Kidney (tissue), 14 donors: ENCODE results near the gene NFYA. TPM values are rescaled to one million over a fixed set of nuclear protein-coding genes. Genes with fewer than 3 reads are reported as not detected.
A peak's percentile ranks its signal among the peaks of the same experiment; 100 is the strongest.

Source experiments
- DNase-seq, 5 donors: peaks; one replicate each; pipeline ENCODE4 v3.0.0-alpha.2; 2013 to 2020
- FAIRE-seq: peaks from 2 replicates; lab custom pipeline; 2012; peaks lifted over from hg19 to GRCh38; lab: Jason Lieb, UNC
- H3K27ac ChIP-seq, 2 donors: one replicate each; pipeline ENCODE4 v1.7.0; 2013; ENCODE audit warnings: low read depth in 2 of 2, low read length in 2 of 2, inconsistent platforms in 1 of 2
- H3K27me3 ChIP-seq: one replicate; pipeline ENCODE4 v1.7.1; 2013; ENCODE audit warnings: low read length, inconsistent platforms; ENCODE audit not compliant: control insufficient read depth, insufficient read depth
- H3K36me3 ChIP-seq, 3 donors: one replicate each; pipeline versions ENCODE4 v1.7.0 to v1.7.1; 2013; ENCODE audit warnings: low read length in 3 of 3, control low read depth in 1 of 3, inconsistent platforms in 1 of 3; ENCODE audit not compliant: insufficient read depth in 3 of 3, control insufficient read depth in 2 of 3
- H3K4me1 ChIP-seq, 3 donors: one replicate each; pipeline versions ENCODE4 v1.7.0 to v1.7.1; 2013; ENCODE audit warnings: low read length in 3 of 3, inconsistent platforms in 1 of 3, low read depth in 1 of 3; ENCODE audit not compliant: control insufficient read depth in 2 of 3, insufficient read depth in 2 of 3
- H3K4me3 ChIP-seq, 3 donors: one replicate each; pipeline versions ENCODE4 v1.7.0 to v1.8.1; 2013; ENCODE audit warnings: low read length in 3 of 3, control low read depth in 1 of 3, inconsistent platforms in 1 of 3
- H3K9ac ChIP-seq, 3 donors: one replicate each; pipeline versions ENCODE4 v1.7.0 to v1.7.1; 2013; ENCODE audit warnings: low read length in 3 of 3, control low read depth in 1 of 3, inconsistent platforms in 1 of 3
- H3K9me3 ChIP-seq, 3 donors: one replicate each; pipeline versions ENCODE4 v1.7.0 to v1.7.1; 2013; ENCODE audit warnings: low read length in 3 of 3, control low read depth in 1 of 3, inconsistent platforms in 1 of 3; ENCODE audit not compliant: control insufficient read depth in 2 of 3, insufficient read depth in 1 of 3
- intact Hi-C: fragments of 100-400 bp; cut with DNase I; formaldehyde crosslinking; loops from one replicate; pipeline ENCODE4 v1.11.1; 2022
- polyA plus RNA-seq: library from polyadenylated mRNA; stranded (reverse); fragments of 350-450 nt; fragmentation: Illumina TruSeq; extraction: RNeasy Lipid Tissue Mini Kit (QIAGEN cat#74804); gene quantifications from one replicate; pipeline ENCODE4 v1.2.3, GENCODE V29; 2014; ENCODE audit warnings: low read depth, low replicate concordance; ENCODE audit not compliant: insufficient read depth
- total RNA-seq: library from RNA; stranded (reverse); fragmentation: NEBNext Ultra II Directional; extraction: Animal tissue kit (Norgen Biotek cat#: 25700); gene quantifications from one replicate; pipeline ENCODE4 v1.2.1, GENCODE V29; 2021
- TF ChIP-seq, protein P1 (sequence below): IDR thresholded peaks from 3 replicates; pipeline ENCODE4 v1.5.1; 2012; ENCODE audit warnings: mild to moderate bottlenecking, moderate library complexity, borderline replicate concordance; ENCODE audit not compliant: insufficient read depth; ENCODE audit errors: extremely low read depth
- donor health status: control.
- donor health status: control.
- donor health status: control.
- donor health status: control.
- donor health status: control.
- donor health status: DM: yes; HTN: yes; CAD: no.
- donor health status: Normal renal cell carcinoma (clear cell type).

NFYA gene
- total and polyA plus RNA-seq, 2 donors from 2014 or later: 6.4 to 22.5 TPM

- H3K4me1 ChIP-seq: no peaks in the 10 kb centered on the region
- H3K27me3 ChIP-seq: no peaks in the 10 kb centered on the region
- intact Hi-C loops: no loop called here
- TF ChIP-seq, protein P1, sequence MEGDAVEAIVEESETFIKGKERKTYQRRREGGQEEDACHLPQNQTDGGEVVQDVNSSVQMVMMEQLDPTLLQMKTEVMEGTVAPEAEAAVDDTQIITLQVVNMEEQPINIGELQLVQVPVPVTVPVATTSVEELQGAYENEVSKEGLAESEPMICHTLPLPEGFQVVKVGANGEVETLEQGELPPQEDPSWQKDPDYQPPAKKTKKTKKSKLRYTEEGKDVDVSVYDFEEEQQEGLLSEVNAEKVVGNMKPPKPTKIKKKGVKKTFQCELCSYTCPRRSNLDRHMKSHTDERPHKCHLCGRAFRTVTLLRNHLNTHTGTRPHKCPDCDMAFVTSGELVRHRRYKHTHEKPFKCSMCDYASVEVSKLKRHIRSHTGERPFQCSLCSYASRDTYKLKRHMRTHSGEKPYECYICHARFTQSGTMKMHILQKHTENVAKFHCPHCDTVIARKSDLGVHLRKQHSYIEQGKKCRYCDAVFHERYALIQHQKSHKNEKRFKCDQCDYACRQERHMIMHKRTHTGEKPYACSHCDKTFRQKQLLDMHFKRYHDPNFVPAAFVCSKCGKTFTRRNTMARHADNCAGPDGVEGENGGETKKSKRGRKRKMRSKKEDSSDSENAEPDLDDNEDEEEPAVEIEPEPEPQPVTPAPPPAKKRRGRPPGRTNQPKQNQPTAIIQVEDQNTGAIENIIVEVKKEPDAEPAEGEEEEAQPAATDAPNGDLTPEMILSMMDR: no peak
- H3K4me3 ChIP-seq: no peak overlapping the region
- DNase-seq (no peak), FAIRE-seq (no peak)
- no peak overlapping the region for H3K9ac ChIP-seq
- H3K36me3 ChIP-seq: peaks cover 7 to 34% (median 11%) of the 10 kb centered on the region in 3 donors
- H3K27ac ChIP-seq: no peak overlapping the region
- H3K9me3 ChIP-seq: no peaks in the 10 kb centered on the region
These were observed 10.3 kb downstream of the NFYA start for GRCh38 chr6:41083072-41083471.

- peaks cover 8 to 29% (median 12%) of the 10 kb centered on the region in 3 donors for H3K36me3 ChIP-seq
- intact Hi-C loops: no loop called here
- H3K27ac ChIP-seq: no peak overlapping the region
- no peaks in the 10 kb centered on the region for H3K27me3 ChIP-seq
- TF ChIP-seq, protein P1: no peak
- no peaks in the 10 kb centered on the region for H3K4me1 ChIP-seq
- FAIRE-seq (no peak), DNase-seq (no peak)
- H3K4me3 ChIP-seq: no peak overlapping the region
- no peak overlapping the region for H3K9ac ChIP-seq
- H3K9me3 ChIP-seq: no peaks in the 10 kb centered on the region
These were observed 12.4 kb downstream of the NFYA start for GRCh38 chr6:41085182-41085581.

GRCh38 chr6:41088451-41088850, 15.7 kb downstream of the NFYA start:
- peaks cover 8 to 48% (median 21%) of the 10 kb centered on the region in 3 donors for H3K36me3 ChIP-seq
- TF ChIP-seq, protein P1: no peak

More at GRCh38 chr6:41088451-41088850, 15.7 kb downstream of the NFYA start:
- Histone ChIP-seq H3K4me3 (no peak overlapping the region), H3K27ac (no peak overlapping the region), H3K9me3 (no peaks in the 10 kb centered on the region), H3K27me3 (no peaks in the 10 kb centered on the region), H3K4me1 (no peaks in the 10 kb centered on the region), H3K9ac (no peak overlapping the region)
- intact Hi-C loops: no loop called here
- DNase-seq (peak in 4 of 5 donors; percentile 39 to 68 (median 50)), FAIRE-seq (no peak)
